HepG2 (cell line): Measurements from ENCODE around the gene P2RY11. TPM values are rescaled to one million over a fixed set of nuclear protein-coding genes. Genes with fewer than 3 reads are reported as not detected.

Experiments
- CCDC6 ChIP-seq: sonication (generic); formaldehyde crosslinking; IDR thresholded peaks from 2 replicates; pipeline ENCODE4 v1.8.1; 2022; ENCODE audit warnings: mild to moderate bottlenecking, missing genetic modification reagents, moderate library complexity
- EHMT2 ChIP-seq: fragments of 200-600 bp; sonication (generic); IDR thresholded peaks from 2 replicates; pipeline ENCODE4 v1.7.0; 2017; ENCODE audit warnings: antibody characterized with exemption, low read depth, low read length, borderline replicate concordance
- FOSL2 ChIP-seq: sonication (generic); formaldehyde crosslinking; IDR thresholded peaks from 2 replicates; pipeline ENCODE4 v1.4.0; 2020; ENCODE audit warnings: missing genetic modification reagents
- FOXA3 ChIP-seq: IDR thresholded peaks from 2 replicates; pipeline ENCODE4 v1.6.1; 2016; ENCODE audit warnings: missing genetic modification reagents, missing compliant biosample characterization
- KDM1A ChIP-seq: IDR thresholded peaks from 2 replicates; pipeline ENCODE4 v1.6.1; 2016; ENCODE audit warnings: missing compliant biosample characterization
- SMARCC2 ChIP-seq: fragments of 450-650 bp; IDR thresholded peaks from 2 replicates; pipeline ENCODE4 v1.6.1; 2017; ENCODE audit warnings: antibody characterized with exemption, mild to moderate bottlenecking
- SOX13 ChIP-seq, 3 experiments: fragments of 450-650 bp in 1 of 3; sonication (generic) in 1 of 3; formaldehyde crosslinking in 1 of 3; IDR thresholded peaks in 2 of 3; conservative IDR thresholded peaks in 1 of 3; 2 replicates each; pipeline versions ENCODE4 v1.5.0 to v1.6.1; 2016 to 2020; ENCODE audit warnings: antibody characterized with exemption in 1 of 3, mild to moderate bottlenecking in 1 of 3, missing compliant biosample characterization in 1 of 3, missing genetic modification reagents in 1 of 3, moderate library complexity in 1 of 3
- SP2 ChIP-seq: sonication (generic); formaldehyde crosslinking; IDR thresholded peaks from 2 replicates; pipeline ENCODE4 v1.5.1; 2020; ENCODE audit warnings: mild to moderate bottlenecking, missing genetic modification reagents
- YEATS4 ChIP-seq: sonication (generic); formaldehyde crosslinking; IDR thresholded peaks from 2 replicates; pipeline ENCODE4 v1.4.0; 2020; ENCODE audit warnings: missing genetic modification reagents, borderline replicate concordance
- ZNF605 ChIP-seq: sonication (generic); formaldehyde crosslinking; IDR thresholded peaks from 2 replicates; pipeline ENCODE4 v1.8.0; 2022; ENCODE audit warnings: mild to moderate bottlenecking, missing genetic modification reagents
- ZNF878 ChIP-seq: sonication (generic); formaldehyde crosslinking; IDR thresholded peaks from 2 replicates; pipeline ENCODE4 v1.8.1; 2023; ENCODE audit warnings: mild to moderate bottlenecking, missing genetic modification reagents, moderate library complexity
- polyA plus RNA-seq, 8 experiments: library from polyadenylated mRNA; depleted of rRNA in 3 of 8; stranded (reverse) in 7 of 8; unstranded in 1 of 8; fragments of >200 nt; fragmentation: Illumina TruSeq in 4 of 8; extraction: Trizol in 4 of 8; gene quantifications; 2 replicates each; pipeline versions ENCODE4 v1.2.1 to v1.2.3, GENCODE V29; 2011 to 2016; ENCODE audit warnings: low read depth in 4 of 8, missing spikeins in 1 of 8, mixed read lengths in 1 of 8; ENCODE audit not compliant: insufficient read depth in 1 of 8
- total RNA-seq, 5 experiments: library from RNA; depleted of rRNA; stranded (reverse); fragments of >200 nt; fragmentation: Illumina TruSeq; extraction: Trizol; gene quantifications; 2 replicates each; pipeline ENCODE4 v1.2.3, GENCODE V29; 2016; ENCODE audit warnings: low read depth in 1 of 5
- TF ChIP-seq, protein P1 (sequence below): sonication (generic); formaldehyde crosslinking; IDR thresholded peaks from 2 replicates; pipeline ENCODE4 v1.4.0; 2020; ENCODE audit warnings: missing genetic modification reagents, borderline replicate concordance
- TF ChIP-seq, protein P2 (sequence below): sonication (generic); formaldehyde crosslinking; IDR thresholded peaks from 2 replicates; pipeline ENCODE4; 2020; ENCODE audit warnings: missing genetic modification reagents, mild to moderate bottlenecking, borderline replicate concordance
- TF ChIP-seq, protein P3 (sequence below): sonication (generic); formaldehyde crosslinking; IDR thresholded peaks from 2 replicates; pipeline ENCODE4 v1.9.0; 2021; ENCODE audit warnings: missing genetic modification reagents, borderline replicate concordance
- TF ChIP-seq, protein P4 (sequence below): sonication (generic); formaldehyde crosslinking; IDR thresholded peaks from 2 replicates; pipeline ENCODE4 v1.5.0; 2020; ENCODE audit warnings: mild to moderate bottlenecking, missing genetic modification reagents, moderate library complexity
- TF ChIP-seq, protein P5 (sequence below): sonication (generic); formaldehyde crosslinking; conservative IDR thresholded peaks from 2 replicates; pipeline ENCODE4 v1.4.0; 2020; ENCODE audit warnings: missing genetic modification reagents

Gene P2RY11
- total and polyA plus RNA-seq, 2 of the 13 experiments (the other 11 are each of a cell fraction or from before 2014, with no cell fraction given): 4.0 to 7.8 TPM

DNA sequence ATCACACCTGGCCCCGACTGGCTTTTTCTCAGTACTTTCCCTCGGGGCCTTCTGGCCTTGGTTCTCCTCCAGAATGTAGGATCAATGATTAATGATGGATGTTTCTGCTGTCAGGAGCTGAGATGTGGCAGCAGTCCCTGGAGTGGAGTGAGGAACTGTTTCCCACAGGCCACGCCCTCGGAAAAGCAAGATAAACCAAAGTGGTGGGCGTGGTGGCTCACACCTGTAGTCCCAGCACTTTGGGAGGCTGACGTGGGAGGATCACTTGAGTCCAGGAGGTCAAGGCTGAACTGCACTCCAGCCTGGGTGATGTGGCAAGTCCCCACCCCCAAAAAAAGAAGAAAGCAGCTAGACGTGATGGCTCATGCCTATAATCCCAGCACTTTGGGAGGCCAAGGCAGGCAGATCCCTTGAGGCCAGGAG is 32.5 kb upstream of the P2RY11 start (continued):
- TF ChIP-seq, protein P1, sequence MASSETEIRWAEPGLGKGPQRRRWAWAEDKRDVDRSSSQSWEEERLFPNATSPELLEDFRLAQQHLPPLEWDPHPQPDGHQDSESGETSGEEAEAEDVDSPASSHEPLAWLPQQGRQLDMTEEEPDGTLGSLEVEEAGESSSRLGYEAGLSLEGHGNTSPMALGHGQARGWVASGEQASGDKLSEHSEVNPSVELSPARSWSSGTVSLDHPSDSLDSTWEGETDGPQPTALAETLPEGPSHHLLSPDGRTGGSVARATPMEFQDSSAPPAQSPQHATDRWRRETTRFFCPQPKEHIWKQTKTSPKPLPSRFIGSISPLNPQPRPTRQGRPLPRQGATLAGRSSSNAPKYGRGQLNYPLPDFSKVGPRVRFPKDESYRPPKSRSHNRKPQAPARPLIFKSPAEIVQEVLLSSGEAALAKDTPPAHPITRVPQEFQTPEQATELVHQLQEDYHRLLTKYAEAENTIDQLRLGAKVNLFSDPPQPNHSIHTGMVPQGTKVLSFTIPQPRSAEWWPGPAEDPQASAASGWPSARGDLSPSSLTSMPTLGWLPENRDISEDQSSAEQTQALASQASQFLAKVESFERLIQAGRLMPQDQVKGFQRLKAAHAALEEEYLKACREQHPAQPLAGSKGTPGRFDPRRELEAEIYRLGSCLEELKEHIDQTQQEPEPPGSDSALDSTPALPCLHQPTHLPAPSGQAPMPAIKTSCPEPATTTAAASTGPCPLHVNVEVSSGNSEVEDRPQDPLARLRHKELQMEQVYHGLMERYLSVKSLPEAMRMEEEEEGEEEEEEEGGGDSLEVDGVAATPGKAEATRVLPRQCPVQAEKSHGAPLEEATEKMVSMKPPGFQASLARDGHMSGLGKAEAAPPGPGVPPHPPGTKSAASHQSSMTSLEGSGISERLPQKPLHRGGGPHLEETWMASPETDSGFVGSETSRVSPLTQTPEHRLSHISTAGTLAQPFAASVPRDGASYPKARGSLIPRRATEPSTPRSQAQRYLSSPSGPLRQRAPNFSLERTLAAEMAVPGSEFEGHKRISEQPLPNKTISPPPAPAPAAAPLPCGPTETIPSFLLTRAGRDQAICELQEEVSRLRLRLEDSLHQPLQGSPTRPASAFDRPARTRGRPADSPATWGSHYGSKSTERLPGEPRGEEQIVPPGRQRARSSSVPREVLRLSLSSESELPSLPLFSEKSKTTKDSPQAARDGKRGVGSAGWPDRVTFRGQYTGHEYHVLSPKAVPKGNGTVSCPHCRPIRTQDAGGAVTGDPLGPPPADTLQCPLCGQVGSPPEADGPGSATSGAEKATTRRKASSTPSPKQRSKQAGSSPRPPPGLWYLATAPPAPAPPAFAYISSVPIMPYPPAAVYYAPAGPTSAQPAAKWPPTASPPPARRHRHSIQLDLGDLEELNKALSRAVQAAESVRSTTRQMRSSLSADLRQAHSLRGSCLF (CRISPR knock-in tag): no peak
- TF ChIP-seq SP2 (CRISPR knock-in tag): no peak
- no peak for TF ChIP-seq ZNF878
- TF ChIP-seq, protein P2, sequence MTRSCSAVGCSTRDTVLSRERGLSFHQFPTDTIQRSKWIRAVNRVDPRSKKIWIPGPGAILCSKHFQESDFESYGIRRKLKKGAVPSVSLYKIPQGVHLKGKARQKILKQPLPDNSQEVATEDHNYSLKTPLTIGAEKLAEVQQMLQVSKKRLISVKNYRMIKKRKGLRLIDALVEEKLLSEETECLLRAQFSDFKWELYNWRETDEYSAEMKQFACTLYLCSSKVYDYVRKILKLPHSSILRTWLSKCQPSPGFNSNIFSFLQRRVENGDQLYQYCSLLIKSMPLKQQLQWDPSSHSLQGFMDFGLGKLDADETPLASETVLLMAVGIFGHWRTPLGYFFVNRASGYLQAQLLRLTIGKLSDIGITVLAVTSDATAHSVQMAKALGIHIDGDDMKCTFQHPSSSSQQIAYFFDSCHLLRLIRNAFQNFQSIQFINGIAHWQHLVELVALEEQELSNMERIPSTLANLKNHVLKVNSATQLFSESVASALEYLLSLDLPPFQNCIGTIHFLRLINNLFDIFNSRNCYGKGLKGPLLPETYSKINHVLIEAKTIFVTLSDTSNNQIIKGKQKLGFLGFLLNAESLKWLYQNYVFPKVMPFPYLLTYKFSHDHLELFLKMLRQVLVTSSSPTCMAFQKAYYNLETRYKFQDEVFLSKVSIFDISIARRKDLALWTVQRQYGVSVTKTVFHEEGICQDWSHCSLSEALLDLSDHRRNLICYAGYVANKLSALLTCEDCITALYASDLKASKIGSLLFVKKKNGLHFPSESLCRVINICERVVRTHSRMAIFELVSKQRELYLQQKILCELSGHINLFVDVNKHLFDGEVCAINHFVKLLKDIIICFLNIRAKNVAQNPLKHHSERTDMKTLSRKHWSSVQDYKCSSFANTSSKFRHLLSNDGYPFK (CRISPR knock-in tag): no peak
- peak; percentile 37; the same call in 1 of the 2 replicates for TF ChIP-seq YEATS4 (CRISPR knock-in tag)
- no peak for TF ChIP-seq CCDC6 (CRISPR knock-in tag)
- no peak for TF ChIP-seq FOXA3 (CRISPR knock-in tag)
- TF ChIP-seq, protein P3, sequence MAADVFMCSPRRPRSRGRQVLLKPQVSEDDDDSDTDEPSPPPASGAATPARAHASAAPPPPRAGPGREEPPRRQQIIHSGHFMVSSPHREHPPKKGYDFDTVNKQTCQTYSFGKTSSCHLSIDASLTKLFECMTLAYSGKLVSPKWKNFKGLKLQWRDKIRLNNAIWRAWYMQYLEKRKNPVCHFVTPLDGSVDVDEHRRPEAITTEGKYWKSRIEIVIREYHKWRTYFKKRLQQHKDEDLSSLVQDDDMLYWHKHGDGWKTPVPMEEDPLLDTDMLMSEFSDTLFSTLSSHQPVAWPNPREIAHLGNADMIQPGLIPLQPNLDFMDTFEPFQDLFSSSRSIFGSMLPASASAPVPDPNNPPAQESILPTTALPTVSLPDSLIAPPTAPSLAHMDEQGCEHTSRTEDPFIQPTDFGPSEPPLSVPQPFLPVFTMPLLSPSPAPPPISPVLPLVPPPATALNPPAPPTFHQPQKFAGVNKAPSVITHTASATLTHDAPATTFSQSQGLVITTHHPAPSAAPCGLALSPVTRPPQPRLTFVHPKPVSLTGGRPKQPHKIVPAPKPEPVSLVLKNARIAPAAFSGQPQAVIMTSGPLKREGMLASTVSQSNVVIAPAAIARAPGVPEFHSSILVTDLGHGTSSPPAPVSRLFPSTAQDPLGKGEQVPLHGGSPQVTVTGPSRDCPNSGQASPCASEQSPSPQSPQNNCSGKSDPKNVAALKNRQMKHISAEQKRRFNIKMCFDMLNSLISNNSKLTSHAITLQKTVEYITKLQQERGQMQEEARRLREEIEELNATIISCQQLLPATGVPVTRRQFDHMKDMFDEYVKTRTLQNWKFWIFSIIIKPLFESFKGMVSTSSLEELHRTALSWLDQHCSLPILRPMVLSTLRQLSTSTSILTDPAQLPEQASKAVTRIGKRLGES (CRISPR knock-in tag): no peak
- no peak for TF ChIP-seq SMARCC2
- no peak for TF ChIP-seq SOX13 (IDR thresholded peaks at IDR 0.05)
- TF ChIP-seq SOX13 (CRISPR knock-in tag; conservative IDR thresholded peaks at IDR 0.05 in 1 of 2, IDR thresholded peaks at IDR 0.05 in 1 of 2): peak in 1 of 2 experiments; percentile 43; a peak in 2 of 4 replicates
- TF ChIP-seq EHMT2: no peak
- 0 out of 2 replicates have a peak, but pooled peaks have one; percentile 67 for TF ChIP-seq KDM1A (CRISPR knock-in tag)
- no peak for TF ChIP-seq ZNF605 (CRISPR knock-in tag)
- TF ChIP-seq, protein P4, sequence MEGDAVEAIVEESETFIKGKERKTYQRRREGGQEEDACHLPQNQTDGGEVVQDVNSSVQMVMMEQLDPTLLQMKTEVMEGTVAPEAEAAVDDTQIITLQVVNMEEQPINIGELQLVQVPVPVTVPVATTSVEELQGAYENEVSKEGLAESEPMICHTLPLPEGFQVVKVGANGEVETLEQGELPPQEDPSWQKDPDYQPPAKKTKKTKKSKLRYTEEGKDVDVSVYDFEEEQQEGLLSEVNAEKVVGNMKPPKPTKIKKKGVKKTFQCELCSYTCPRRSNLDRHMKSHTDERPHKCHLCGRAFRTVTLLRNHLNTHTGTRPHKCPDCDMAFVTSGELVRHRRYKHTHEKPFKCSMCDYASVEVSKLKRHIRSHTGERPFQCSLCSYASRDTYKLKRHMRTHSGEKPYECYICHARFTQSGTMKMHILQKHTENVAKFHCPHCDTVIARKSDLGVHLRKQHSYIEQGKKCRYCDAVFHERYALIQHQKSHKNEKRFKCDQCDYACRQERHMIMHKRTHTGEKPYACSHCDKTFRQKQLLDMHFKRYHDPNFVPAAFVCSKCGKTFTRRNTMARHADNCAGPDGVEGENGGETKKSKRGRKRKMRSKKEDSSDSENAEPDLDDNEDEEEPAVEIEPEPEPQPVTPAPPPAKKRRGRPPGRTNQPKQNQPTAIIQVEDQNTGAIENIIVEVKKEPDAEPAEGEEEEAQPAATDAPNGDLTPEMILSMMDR: no peak
- peak; percentile 30; the same call in 1 of the 2 replicates for TF ChIP-seq FOSL2 (CRISPR knock-in tag)
- TF ChIP-seq, protein P5, sequence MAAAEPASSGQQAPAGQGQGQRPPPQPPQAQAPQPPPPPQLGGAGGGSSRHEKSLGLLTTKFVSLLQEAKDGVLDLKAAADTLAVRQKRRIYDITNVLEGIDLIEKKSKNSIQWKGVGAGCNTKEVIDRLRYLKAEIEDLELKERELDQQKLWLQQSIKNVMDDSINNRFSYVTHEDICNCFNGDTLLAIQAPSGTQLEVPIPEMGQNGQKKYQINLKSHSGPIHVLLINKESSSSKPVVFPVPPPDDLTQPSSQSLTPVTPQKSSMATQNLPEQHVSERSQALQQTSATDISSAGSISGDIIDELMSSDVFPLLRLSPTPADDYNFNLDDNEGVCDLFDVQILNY (CRISPR knock-in tag): no peak
